ENCODE results near the gene COL2A1. TPM values are rescaled to one million over a fixed set of nuclear protein-coding genes. Genes with fewer than 3 reads are reported as not detected.
A peak's percentile ranks its signal among the peaks of the same experiment; 100 is the strongest.
"Not testable (repeated sequence)": the region's sequence is repeated elsewhere in the genome, so short reads cannot be mapped to it uniquely, and the experiment has no call there.

The COL2A1 gene
- total RNA-seq, 3 donors from 2014 or later: 0.08 TPM; not detected in 2

DNA sequence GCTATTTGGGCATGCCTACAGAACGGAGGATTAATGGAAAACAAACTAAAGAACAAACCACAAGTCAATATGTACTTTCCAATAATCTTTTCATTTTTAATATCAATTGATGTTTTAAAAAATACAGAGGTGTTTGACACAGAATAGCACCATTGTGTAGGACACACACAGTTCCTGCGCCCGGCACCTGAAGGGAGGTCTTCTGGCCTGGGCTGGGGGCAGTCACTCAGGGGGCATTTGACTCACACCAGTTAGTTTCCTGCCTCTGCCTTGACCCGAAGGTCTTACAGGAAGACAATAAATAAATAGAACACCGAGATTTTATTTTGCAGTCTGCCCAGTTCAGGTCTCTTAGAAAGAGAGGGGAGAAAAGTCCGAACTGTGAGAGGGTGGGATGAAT, 31.4 kb downstream of the COL2A1 start:
- DNase-seq (no peak), ATAC-seq (no peak)
- H3K4me3 Mint-ChIP-seq: no peak overlapping the region
- H3K36me3 Mint-ChIP-seq (ENCODE audit: insufficient read depth): no peaks in the 10 kb centered on the region
- H3K9me3 Mint-ChIP-seq: no peaks in the 10 kb centered on the region
- no peaks in the 10 kb centered on the region for H3K27me3 Mint-ChIP-seq (ENCODE audit: low read depth)
- H3K4me1 Mint-ChIP-seq (ENCODE audit: low read depth): no peaks in the 10 kb centered on the region

DNA sequence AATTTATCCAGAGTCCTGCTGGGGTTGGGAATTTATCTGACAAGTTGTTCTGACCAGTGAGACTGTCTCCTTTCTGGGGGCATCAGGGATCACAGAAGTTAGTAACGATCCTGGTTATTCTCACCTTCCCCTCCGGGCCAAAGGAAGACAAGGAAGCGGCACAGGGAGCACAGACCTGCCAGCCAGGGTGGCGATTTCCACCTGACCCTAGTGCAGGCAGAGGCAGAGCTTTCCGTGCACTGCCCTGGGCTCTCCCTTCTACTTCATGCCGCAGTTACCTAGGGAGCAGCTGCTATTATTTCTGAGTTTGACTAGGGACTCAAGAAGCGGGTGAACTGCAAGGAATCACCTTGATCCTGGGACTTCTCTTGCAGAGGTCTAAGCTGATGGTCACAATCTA, 33.4 kb downstream of the COL2A1 start:
- Mint-ChIP-seq H3K36me3 (ENCODE audit: insufficient read depth) (peaks cover 7% of the 10 kb centered on the region), H3K9me3 (no peaks in the 10 kb centered on the region), H3K4me3 (no peak overlapping the region), H3K4me1 (ENCODE audit: low read depth) (peaks cover under 1% of the 10 kb centered on the region), H3K27me3 (ENCODE audit: low read depth) (no peaks in the 10 kb centered on the region)
- ATAC-seq (no peak), DNase-seq (no peak)

DNA sequence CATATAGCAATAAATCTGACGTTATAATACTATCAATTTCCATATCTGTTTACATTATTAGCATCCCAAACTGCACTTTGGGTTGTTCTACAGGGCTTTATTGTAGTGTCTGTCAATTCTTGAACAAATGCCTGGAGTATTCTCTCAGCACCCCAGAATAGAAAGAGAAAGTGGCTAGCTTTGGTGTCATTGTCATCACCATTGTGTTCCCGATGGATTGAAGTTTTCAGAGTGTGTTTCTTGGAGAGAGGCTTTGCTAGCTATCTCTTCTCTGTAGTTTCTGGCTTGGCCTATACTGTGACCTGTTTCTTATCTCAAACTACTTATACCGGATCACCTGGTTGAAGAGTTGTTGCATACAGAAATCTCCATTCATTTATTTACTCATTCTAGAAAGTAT, 34.4 kb downstream of the COL2A1 start:
- Mint-ChIP-seq H3K4me1 (ENCODE audit: low read depth) (peaks cover 8% of the 10 kb centered on the region), H3K9me3 (no peaks in the 10 kb centered on the region), H3K4me3 (no peak overlapping the region), H3K36me3 (ENCODE audit: insufficient read depth) (peaks cover 10% of the 10 kb centered on the region), H3K27me3 (ENCODE audit: low read depth) (no peaks in the 10 kb centered on the region)
- DNase-seq (no peak), ATAC-seq (no peak)

DNA sequence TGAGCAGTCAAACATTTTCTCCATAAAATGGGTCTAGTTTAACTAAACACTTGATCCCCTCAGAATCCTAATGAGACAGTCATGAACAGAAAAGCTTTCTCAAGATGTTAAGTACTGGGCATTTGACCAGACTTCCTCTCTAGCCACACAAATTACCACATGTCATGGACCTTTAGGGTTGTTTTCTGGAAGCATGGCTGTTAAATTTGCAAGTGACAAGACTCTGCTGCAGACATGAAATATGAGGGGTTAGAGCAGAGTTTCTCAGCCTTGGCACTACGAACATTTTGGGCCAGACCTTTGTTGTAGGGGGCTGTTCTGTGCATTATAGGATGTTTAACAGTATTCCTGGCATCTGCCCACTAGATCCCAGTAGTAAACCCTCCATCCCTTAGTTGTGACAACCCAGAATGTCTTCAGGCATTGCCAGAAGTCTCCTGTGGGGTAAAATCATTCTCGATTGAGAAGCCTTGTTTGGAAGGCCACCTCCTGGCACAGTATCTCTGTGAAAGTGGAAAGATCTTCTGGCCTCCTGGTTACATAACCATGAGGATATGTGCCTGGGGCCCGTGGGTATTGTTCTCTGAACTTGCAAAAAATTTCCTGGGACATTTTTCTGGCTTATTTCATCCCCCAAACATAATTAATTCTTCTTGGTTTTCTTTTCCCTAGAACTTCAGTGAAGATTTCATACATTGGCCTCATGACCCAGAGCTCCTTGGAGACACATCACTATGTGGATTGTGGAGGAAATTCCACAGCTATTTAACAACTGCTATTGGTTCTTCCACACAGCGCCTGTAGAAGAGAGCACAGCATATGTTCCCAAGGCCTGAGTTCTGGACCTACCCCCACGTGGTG, 36.6 kb downstream of the COL2A1 start:
- H3K4me3 Mint-ChIP-seq: no peak overlapping the region
- H3K4me1 Mint-ChIP-seq (ENCODE audit: low read depth): peaks cover 25% of the 10 kb centered on the region
- H3K9me3 Mint-ChIP-seq: no peaks in the 10 kb centered on the region
- H3K36me3 Mint-ChIP-seq (ENCODE audit: insufficient read depth): peaks cover 10% of the 10 kb centered on the region
- ATAC-seq (no peak), DNase-seq (no peak)
- no peaks in the 10 kb centered on the region for H3K27me3 Mint-ChIP-seq (ENCODE audit: low read depth)

DNA sequence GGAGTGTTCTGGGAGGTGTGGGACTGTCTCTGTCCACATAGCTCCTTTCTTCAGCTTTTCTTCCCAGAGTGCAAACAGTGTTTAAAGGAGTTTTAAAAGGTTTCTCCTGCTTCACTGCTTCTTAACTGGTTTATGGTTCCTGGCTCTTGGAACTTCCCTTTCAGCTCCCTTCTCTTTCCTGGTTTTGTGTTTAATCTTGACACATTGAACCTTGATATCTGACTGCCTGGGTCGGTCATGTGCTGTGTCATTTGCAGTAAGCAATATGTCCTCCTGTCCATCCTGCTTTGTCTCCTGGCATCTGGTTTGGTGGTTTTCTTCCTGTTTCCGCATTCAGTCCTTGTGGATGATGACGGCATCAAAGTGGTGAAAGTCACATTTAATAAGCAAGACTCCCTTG, 38.7 kb downstream of the COL2A1 start:
- Mint-ChIP-seq H3K9me3 (no peaks in the 10 kb centered on the region), H3K4me1 (ENCODE audit: low read depth) (peaks cover 25% of the 10 kb centered on the region), H3K27me3 (ENCODE audit: low read depth) (no peaks in the 10 kb centered on the region), H3K4me3 (peak overlapping the region; percentile 25), H3K36me3 (ENCODE audit: insufficient read depth) (peaks cover 10% of the 10 kb centered on the region)
- ATAC-seq: no peak
- no peak for DNase-seq

DNA sequence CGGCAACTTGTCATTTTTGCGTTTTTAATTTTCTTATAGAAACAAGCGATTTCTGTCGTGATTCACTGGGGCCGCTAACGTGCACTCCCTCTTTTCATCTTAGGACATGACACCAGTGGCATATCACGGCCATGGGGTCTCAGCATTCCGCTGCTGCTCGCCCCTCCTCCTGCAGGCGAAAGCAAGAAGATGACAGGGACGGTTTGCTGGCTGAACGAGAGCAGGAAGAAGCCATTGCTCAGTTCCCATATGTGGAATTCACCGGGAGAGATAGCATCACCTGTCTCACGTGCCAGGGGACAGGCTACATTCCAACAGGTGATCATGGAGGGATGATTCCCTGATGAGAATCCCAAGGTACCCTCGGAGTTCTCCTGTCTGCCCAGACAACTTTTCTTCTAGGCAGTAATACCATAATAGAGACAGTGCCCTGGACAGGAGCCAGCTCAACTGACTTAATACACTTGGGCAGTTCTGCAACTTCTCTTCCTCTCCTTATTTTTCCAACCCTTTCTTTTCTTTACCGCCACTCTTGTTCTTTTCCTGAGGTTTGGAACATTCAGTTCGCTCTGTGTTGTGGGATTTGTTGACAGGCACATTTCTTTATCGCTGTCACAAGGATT, 40.1 kb downstream of the COL2A1 start:
- Mint-ChIP-seq H3K4me1 (ENCODE audit: low read depth) (peaks cover 25% of the 10 kb centered on the region), H3K27me3 (ENCODE audit: low read depth) (no peaks in the 10 kb centered on the region), H3K9me3 (no peaks in the 10 kb centered on the region), H3K36me3 (ENCODE audit: insufficient read depth) (peaks cover 10% of the 10 kb centered on the region), H3K4me3 (peak overlapping the region; percentile 99)
- peak; percentile 6 for ATAC-seq
- no peak for DNase-seq

DNA sequence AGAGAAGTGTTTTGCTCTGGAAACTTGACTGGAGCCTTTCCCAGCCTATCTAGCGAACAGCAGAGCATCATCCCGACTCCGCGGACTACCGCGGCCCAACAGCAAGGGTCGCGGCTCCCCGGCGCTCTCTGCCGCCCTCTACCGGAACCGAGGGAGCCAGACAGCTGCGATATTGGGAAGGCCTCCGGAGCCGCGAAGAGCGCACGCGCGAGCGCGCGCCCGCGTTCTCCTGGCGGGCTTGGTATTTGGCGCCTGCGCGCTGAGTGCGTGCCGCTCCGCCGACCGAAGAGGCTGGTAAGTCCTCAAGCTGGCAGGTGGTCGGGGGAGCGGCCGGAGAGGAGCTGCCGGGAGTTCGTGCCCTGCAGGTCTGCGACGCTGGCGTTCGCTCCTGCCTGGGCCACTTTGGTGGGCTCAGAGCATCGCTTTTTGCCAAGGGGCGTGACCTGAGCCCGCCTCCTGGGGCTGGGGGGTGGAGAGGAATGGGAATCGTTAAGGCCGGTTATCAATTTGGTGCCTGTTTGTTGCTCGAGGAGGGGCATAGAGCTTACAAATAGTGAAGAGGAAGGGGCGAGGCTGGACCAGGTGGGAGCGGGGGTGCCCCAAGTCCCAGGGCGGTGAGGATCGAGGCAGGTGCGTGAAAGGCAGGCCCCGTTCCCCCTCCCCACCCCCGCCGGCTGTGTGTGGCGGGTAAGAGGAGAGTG, 40.8 kb downstream of the COL2A1 start, which contains the start of gene TMEM106C:
TSS of gene TMEM106C (plus strand) at position 257 of the 701 bp plus-strand sequence. CDS start 641 bp downstream, outside the sequence.
- Mint-ChIP-seq H3K4me3 (peak within 1 kb of the TSS; percentile 99), H3K36me3 (ENCODE audit: insufficient read depth) (peaks cover 10% of the 10 kb centered on the region), H3K27me3 (ENCODE audit: low read depth) (no peaks in the 10 kb centered on the region), H3K9me3 (no peaks in the 10 kb centered on the region), H3K4me1 (ENCODE audit: low read depth) (peaks cover 25% of the 10 kb centered on the region)
- peak; percentile 88 for DNase-seq
- ATAC-seq: peak; percentile 95

DNA sequence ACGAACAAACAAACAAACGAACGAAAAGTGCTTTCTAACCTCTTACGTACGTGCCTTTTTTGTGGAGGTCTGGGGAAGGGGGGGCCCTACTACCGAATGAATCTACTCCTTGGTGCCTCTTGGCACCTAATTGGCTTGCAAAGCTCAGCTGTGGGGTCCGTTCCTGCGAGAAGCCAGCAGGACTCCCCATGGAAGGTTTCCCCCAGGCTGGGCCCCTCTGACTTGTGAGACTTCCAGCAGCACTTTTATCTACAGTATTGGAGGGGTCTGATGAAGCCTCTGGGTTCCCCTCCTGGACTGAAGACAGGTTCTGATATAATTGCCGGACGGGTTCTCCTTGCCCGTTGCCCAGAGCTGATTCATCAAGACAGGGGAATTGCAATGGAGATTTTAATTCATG, 42.1 kb downstream of the COL2A1 start:
- ATAC-seq: no peak
- Mint-ChIP-seq H3K9me3 (peaks cover 3% of the 10 kb centered on the region), H3K4me3 (no peak overlapping the region), H3K27me3 (ENCODE audit: low read depth) (no peaks in the 10 kb centered on the region), H3K4me1 (ENCODE audit: low read depth) (peaks cover 25% of the 10 kb centered on the region), H3K36me3 (ENCODE audit: insufficient read depth) (peaks cover 10% of the 10 kb centered on the region)
- DNase-seq: no peak

DNA sequence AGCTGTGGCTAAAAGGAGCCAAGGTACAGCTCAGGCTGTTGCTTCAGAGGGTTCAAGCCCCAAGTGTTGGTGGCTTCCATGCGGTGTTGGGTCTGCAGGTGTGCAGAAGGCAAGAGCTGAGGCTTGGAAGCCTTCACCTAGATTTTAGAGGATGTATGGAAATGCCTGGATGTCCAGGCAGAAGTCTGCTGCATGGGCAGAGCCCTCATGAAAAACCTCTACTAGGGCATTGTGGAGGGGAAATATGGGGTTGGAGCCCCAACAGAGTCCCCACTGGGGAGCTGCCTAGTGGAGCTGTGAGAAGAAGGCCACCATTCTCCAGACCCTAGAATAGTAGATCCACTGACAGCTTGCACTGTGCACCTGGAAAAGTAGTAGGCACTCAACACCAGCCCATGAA, 46.6 kb downstream of the COL2A1 start:
- H3K9me3 Mint-ChIP-seq; DNase-seq; ATAC-seq; H3K4me1 Mint-ChIP-seq (ENCODE audit: low read depth); H3K27me3 Mint-ChIP-seq (ENCODE audit: low read depth); H3K36me3 Mint-ChIP-seq (ENCODE audit: insufficient read depth); H3K4me3 Mint-ChIP-seq: not testable (repeated sequence)

DNA sequence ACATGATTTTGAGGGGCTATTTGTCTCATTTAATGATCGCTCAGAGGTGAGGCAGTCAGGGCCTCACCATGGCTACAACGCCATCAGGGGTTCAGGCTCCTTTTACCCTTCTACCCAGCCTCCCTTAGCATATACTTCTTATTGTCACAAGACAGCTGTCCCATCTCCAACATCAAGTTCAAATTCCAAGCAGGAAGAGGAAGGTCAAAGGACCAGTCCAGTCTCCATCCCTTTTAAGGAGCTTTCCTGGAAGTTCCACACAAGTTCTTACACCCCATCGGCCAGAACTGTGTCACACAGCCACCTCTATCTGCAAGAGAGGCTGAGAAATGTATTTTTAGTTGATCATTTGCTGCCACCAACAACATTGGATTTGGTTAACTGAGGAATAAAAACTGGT, 49.2 kb downstream of the COL2A1 start:
- Mint-ChIP-seq H3K9me3 (peaks cover 3% of the 10 kb centered on the region), H3K4me3 (no peak overlapping the region), H3K4me1 (ENCODE audit: low read depth) (no peaks in the 10 kb centered on the region), H3K27me3 (ENCODE audit: low read depth) (peaks cover 4% of the 10 kb centered on the region), H3K36me3 (ENCODE audit: insufficient read depth) (no peaks in the 10 kb centered on the region)
- no peak for ATAC-seq
- no peak for DNase-seq

DNA sequence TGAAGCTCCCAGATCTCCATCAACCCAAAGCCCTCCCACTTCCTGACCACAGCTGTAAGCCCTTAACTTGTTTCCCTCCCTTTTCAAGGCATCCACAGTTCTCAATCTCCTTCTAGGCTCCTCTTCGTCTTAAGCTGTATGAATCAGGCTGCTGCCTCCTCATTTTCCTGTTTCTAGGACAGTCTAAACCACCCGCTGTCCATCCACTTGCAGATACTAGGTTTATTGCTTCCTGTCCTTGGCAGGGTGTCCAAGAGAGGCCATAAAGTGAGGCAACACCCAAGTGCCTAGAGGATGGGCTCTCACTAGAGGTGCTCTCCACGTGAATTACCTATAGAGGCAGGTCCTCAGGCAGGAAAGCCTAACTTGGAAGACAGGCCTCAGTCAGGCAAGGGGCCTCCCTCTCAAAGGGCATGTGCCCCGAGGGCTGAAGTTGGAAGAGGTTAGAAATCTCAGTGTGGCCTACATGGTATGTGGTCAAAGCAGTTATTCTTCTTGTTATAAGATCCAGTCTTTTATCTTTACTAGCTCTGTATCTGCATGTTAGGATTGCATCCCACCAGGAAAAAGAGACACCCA, 49.7 kb downstream of the COL2A1 start:
- Mint-ChIP-seq H3K36me3 (ENCODE audit: insufficient read depth) (no peaks in the 10 kb centered on the region), H3K9me3 (peaks cover 3% of the 10 kb centered on the region), H3K27me3 (ENCODE audit: low read depth) (peaks cover 8% of the 10 kb centered on the region), H3K4me1 (ENCODE audit: low read depth) (no peaks in the 10 kb centered on the region), H3K4me3 (no peak overlapping the region)
- DNase-seq: no peak
- no peak for ATAC-seq

DNA sequence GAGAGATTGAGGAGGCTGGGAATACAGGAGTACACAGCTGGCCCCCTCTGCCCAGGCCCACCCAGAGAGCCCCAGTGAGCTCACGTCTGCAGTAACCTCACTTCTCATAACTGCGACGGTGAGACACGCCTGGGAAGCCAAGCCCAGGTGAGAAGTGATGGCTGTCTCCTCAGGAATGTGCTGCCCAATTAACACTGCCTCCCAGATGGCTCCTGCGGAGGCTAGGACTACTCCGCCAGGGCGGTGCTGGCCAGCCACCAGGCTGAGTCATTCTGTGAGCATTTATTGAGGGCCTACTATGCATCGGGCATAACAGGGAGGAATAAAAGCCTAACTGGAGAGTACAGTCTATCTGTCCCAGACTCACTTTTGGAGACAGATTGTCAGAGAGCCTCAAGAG, 50.2 kb downstream of the COL2A1 start:
- Mint-ChIP-seq H3K36me3 (ENCODE audit: insufficient read depth) (no peaks in the 10 kb centered on the region), H3K4me3 (no peak overlapping the region), H3K4me1 (ENCODE audit: low read depth) (no peaks in the 10 kb centered on the region), H3K9me3 (peaks cover 3% of the 10 kb centered on the region), H3K27me3 (ENCODE audit: low read depth) (peaks cover 8% of the 10 kb centered on the region)
- ATAC-seq (no peak), DNase-seq (no peak)

DNA sequence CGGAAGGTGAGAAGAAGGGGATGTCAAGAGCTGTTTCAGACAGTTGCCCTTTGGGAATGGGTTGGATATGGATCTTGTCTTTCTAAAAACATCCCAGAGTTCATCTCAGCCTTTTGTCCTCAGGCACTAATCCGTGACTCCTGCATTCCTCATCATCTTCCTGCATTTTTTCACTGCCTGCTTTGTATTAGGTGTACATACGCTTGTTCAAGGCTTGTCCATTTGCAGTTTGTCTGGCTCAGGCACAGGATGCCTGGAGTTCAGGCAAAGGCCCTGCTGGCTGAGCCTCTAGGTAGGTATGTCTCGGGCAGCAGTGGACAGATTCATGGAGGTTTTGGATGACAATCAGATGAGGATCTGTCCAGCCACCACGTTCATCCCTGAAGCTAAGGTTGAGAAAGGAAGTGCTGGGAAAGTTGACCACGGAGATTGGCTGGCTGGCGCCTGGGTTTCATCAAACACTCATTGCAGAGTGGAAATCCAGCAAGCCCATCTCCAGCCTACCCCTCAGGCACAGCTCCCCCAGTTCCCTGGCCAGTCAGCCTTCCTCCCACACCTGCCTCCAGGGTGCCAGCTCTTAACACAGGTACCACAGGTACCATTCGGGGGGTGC, 53.3 kb downstream of the COL2A1 start:
- Mint-ChIP-seq H3K4me1 (ENCODE audit: low read depth) (no peaks in the 10 kb centered on the region), H3K36me3 (ENCODE audit: insufficient read depth) (no peaks in the 10 kb centered on the region), H3K27me3 (ENCODE audit: low read depth) (peaks cover 12% of the 10 kb centered on the region), H3K4me3 (no peak overlapping the region), H3K9me3 (no peaks in the 10 kb centered on the region)
- DNase-seq: no peak
- ATAC-seq: no peak
